Measurements from ENCODE around the gene ACOXL.

- TF ChIP-seq CTCF (IDR thresholded peaks at IDR 0.05; ENCODE audit: extremely low read depth in 1 of 2, insufficient read depth in 1 of 2, low read depth in 1 of 2, low read length in 2 of 2): no peak
- no peak for TF ChIP-seq POLR2AphosphoS5 (IDR thresholded peaks at IDR 0.05; ENCODE audit: insufficient read depth, low read depth, low read length)
Measured at GRCh38 chr2:111167863-111168162, 435.4 kb downstream of the ACOXL start.
